Stimulated activated CD4-positive, alpha-beta T cell treated with anti-CD3 and anti-CD28 coated beads, Interleukin-15, amount 100 ng/mL, for 48 hours (primary cell): ENCODE results near the gene LRMDA.
"Not testable (repeated sequence)": the region's sequence is repeated elsewhere in the genome, so short reads cannot be mapped to it uniquely, and the experiment has no call there.

ENCODE experiments used
- DNase-seq, 2 donors: peaks; one replicate each; pipeline ENCODE4 v3.0.0-alpha.2; 2020; ENCODE audit warnings: low read depth in 2 of 2

Gene LRMDA

DNA sequence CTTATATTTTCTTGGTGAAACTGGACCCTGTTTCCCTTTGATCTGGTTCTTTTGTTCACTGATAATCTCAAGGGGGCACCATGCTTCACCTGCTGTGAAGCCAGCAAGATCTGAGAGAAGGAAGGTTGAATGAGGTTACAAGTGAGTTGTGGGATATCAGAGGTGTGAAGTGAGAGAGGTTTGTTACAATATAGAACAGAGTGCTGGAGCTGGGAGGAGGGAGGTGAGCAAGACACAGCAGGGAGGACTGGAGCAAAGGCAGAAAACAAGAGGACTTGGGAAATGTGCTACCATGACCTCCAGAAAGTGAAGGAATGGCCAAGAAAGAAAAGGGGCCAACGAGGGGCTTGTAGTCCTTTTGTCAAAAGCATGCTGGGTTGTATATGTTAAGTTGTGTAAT lies 156.6 kb downstream of the LRMDA start:
- no peak for DNase-seq

DNA sequence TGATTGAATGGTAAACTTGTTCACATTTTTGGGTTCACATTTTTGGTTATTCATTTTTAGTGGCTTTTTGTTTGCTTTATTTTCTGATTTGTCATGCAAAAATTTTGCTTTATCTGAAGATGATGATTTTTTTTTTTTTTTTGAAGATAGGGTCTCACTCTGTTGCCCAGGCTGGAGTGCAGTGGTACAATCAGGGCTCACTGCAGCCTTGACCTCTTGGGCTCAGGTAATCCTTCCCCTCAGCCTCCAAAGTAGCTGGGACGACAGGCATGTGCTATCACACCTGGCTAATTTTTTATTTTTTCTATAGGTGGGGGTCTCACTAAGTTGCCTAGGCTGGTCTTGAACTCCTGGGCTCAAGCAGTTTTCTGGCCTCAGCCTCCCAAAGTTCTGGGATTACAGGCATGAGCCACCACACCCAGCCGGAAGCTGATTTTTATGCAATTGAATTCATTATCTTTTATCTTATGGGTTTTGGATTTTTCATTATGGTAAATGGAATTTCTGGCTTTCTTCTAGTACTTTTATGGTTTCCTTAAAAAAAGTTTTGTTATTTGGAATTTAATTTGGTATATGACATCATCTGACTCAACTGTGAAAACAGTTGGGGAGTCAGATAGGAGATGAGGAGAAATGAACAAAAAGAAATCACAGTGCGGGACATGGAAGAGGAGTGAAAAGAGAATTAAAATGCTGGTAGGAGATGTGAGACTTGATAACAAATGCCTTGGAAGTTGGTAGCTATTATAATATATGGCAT lies 158.7 kb downstream of the LRMDA start:
- DNase-seq, result no peak

- no peak for DNase-seq
These were observed 160.8 kb downstream of the LRMDA start for GRCh38 chr10:75592151-75592787.

GRCh38 chr10:75592791-75593643 lies 161.6 kb downstream of the LRMDA start:
- DNase-seq, result no peak

GRCh38 chr10:75593692-75594556 lies 162.5 kb downstream of the LRMDA start:
- no peak for DNase-seq

DNA sequence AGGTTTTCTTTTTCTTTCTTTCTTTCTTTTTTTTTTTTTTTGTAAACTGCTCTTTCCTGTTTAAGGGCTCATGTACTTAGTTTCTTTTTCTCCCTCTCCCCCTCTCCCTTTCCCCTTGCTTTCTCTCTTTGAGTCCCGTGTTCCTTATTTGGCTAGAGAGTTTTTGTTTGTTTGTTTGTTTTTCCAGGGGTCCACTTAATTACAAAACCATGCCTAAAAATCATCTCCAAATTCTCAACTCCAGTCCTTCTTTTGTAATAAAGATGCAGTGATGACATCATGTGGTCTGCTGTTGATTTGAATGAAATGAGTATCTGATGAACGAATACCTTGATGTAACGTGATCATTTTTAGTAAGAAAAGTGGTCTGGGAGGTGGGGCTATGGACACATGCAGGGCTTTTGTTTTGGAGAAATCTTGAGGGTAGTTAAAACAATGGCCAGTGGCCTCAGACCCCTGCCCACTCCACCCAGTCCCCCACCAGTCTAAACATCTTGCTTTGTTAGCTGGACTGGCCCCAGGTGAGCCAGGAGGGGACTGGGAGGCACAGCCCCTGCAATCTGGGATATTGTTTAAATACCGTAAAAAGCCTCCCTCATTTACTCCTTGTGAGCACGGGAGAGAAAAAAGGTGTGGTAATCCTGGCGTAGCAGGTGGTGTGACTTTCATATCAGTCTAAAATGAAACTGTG lies 165.7 kb downstream of the LRMDA start:
- no peak for DNase-seq

GRCh38 chr10:75597773-75598440 lies 166.5 kb downstream of the LRMDA start:
- no peak for DNase-seq

- no peak for DNase-seq
These were observed 167.6 kb downstream of the LRMDA start for GRCh38 chr10:75598998-75599397.

DNA sequence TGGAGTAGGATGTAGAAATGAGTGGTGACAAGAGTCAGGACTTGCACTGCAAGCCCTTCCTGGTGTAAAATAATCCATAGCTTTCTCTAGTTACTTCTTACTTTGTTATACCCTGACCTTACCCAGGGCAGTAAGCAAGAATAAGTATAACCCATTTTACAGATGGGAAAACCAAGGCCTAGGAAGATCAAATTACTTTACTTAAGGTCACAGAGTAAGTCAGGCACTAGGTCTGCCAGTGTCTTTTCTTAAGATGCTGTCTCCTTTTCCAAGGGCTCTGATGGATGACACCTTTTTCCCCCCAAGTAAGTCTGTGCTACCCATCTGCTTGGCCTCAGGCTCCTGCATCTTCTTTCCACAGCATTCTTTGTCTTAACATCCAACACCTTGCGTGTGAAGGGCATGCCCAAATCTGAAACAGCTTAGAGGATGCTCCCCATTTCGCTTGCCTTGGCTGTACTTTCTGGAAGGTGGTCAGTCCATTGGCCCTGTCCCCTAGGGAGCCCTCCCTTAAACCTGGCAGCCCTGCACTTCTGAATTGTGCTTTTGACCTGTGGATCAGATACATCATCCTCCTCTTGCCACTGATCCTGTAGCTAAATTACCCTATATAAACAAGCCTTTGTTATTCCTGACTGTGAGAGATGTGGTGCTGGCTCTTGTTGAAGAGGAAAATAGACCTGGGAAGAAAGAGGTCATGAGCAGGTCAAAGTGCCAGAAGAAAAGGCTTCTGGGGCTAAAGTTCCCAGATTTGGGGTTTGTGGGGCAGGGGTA lies 168.6 kb downstream of the LRMDA start:
- no peak for DNase-seq

DNA sequence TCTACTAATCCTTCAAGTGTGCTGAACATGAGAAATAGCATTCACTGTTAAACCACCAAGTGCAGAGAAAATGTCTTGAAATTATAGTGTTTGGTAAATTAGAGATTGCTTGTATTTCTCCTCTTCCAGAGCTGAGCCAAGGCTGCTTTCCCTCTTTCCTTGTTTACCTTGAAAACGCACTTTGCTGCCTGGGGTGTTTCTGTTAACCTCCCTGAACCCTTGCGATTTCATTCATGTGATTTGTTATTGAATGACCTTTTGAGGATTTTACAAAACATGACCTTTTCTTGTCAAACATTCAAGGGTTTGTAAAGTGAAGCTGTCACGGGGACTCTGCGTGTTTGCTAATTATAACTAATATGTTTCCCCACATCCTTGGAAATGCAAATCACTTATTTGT lies 169.4 kb downstream of the LRMDA start:
- DNase-seq, result no peak

DNA sequence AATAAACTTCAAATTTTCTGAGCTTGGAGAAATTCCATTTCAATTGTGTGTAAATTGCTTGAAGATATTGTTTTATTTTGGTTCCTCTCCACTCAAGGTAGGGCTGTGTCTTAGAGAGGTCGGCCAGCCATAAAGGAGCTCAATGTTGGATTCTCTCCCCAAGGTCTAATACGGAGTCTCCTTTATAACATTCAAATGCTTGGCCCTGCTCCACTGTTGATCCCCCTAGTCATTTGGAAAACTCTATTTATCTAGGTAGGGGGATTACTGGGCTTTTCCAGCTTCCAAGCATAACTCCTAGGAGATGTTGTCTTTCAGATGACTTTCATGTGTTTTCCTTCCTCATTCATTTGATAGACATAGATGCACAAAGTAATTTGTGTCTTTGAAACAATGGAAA lies 170.9 kb downstream of the LRMDA start:
- no peak for DNase-seq

- DNase-seq, result no peak
These were observed 173.7 kb downstream of the LRMDA start for GRCh38 chr10:75605096-75605495.

DNA sequence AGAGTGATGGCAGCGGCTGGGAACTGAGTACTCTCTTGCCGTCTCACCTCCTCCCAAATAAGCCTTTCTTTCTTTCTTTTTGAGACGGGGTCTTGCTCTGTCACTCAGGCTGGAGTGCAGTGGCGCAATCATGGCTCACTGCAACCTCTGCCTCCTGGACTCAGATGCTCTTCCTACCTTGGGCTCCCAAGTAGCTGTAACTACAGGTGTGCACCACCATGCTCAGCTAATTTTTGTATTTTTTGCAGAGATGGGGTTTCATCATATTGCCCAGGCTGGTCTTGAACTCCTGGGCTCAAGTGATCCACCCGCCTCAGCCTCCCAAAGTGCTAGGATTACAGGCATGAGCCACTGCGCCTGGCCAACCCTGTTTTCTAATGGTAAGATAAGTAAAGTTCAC lies 174.4 kb downstream of the LRMDA start:
- not testable (repeated sequence) for DNase-seq

DNA sequence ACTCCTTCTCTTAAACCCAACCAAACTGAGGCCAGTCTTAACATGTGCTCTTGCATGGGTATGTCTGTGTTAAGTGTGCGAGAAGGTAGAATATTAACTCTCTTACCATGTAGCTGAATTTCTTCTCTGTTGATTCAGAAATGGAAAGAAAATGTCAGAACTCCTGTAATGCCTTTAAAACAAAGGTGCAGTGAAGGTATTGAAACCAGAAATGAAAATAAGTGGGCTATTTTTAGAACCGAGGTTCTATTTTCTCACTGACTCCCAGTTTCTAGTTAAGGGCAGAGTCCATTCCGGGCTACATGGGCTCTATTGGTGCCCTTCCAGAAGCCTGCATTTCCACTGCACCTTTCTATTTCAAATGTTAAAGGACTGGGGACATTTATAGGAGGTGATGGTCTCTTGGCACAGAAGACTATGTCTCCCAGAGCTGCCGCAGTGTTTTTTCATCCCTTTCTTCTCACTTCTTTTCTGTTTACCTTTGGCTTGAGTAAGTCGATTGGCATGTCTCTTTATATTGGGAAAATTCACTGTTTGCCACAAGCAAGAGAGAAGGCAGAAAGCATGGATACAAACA lies 174.9 kb downstream of the LRMDA start:
- DNase-seq, result no peak

- no peak for DNase-seq
These were observed 176.2 kb downstream of the LRMDA start for GRCh38 chr10:75607576-75607975.

DNA sequence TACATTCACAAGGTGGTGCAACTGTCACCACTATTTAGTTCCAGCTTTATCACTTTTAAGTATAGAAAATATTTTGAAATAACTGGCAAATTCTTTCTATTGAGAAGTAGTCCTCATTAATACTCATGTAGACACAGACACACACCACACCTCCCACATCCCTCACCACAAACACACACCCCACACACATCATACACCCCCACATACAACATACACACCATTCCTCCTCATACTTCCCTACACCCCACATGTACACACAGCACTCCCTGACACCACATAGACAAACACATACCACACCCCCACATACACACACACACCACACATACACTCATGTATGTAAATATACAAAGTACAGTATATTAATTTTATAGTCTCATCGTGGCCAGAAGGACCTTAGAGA lies 178.8 kb downstream of the LRMDA start:
- DNase-seq, result no peak

DNA sequence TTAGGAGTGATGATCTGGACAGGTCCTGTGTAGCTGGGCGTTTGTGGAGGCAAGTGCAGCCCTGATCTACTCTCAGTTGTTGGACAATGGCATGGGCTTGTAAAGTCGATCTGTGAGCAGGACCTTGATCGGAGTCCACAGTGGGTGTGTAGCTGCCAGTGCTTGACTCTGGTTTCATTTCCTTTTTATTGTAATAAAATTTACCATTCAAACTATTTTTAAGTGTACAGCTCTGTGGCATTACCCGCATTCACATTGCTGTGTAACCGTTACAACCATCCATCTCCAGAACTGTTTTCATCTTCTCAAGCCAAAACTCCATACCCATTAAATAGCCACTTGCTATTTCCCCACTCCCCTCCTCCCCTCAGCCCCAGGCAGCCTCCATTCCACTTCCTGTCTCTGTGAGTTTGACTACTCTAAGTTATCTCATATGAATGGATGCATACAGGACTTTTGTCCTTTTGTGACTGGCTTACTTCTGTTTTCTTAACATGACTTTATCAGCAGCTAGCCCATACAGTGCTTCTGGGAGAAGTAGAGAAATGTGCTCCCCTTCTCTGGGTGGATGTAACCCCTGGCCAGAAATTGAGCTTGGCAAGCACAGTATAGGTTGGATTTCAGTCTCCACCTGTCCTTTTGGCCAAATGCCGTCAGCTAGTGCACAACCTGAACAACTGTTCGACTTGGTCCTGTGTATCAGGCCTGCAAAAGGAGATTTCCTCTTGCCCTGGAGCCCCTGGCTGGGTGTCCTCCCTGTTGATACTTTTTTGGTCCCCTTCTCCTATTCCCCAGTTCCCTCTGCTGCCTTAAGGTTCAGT lies 180.0 kb downstream of the LRMDA start:
- no peak for DNase-seq

GRCh38 chr10:75611993-75612372 lies 180.6 kb downstream of the LRMDA start:
- no peak for DNase-seq
